Measurements from ENCODE around the gene MRPL52. TPM values are rescaled to one million over a fixed set of nuclear protein-coding genes. Genes with fewer than 3 reads are reported as not detected.

The MRPL52 gene
- total and polyA plus RNA-seq, 10 of the 15 experiments (the other 5 are each of a cell fraction or from before 2014, with no cell fraction given) = 51.7 to 541 (median 142) TPM

DNA sequence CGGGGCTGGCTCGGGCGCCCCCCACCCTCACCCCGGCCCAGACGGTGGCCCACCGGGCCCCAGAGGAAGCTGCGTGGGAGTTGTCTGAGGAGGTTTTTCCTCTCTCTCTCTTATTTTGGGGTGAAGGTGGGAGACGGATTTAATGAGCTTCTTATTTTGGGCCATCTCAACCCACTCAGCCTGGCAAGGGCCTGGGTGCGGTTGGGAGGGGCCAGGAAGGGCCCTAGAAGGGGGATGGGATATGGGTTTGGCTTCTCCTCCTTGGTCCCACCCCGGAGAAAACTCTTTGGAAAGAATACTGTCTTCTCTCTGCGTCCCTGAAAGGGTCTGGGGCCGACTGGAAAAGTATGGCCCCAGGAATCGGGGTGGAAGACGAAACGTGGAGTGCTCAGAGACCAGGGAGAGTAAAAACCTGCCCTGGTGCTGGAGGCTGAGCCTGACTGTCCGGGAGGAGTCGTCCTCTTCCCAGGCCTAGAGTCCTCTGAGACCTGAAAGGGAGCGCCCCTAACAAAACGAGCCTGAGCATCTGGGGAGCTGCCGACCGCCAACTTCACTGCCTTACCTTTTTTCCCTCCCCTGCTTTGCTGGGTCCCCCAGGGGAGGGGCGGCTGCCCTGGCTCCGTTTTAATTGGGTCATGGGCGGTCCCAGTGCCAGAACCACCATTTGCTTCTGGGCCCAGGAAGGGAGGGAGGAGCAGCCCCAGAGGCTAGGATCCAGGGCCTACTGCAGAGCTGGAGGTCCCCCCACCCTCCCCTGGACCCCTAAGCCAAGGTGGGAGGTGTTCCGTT lies 8.3 kb downstream of the MRPL52 start (continued):
- TF ChIP-seq, protein P1, sequence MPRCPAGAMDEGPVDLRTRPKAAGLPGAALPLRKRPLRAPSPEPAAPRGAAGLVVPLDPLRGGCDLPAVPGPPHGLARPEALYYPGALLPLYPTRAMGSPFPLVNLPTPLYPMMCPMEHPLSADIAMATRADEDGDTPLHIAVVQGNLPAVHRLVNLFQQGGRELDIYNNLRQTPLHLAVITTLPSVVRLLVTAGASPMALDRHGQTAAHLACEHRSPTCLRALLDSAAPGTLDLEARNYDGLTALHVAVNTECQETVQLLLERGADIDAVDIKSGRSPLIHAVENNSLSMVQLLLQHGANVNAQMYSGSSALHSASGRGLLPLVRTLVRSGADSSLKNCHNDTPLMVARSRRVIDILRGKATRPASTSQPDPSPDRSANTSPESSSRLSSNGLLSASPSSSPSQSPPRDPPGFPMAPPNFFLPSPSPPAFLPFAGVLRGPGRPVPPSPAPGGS (IDR thresholded peaks at IDR 0.05; ENCODE audit: borderline replicate concordance, insufficient read depth, low read depth, low read length, poor library complexity, severe bottlenecking) = no peak

DNA sequence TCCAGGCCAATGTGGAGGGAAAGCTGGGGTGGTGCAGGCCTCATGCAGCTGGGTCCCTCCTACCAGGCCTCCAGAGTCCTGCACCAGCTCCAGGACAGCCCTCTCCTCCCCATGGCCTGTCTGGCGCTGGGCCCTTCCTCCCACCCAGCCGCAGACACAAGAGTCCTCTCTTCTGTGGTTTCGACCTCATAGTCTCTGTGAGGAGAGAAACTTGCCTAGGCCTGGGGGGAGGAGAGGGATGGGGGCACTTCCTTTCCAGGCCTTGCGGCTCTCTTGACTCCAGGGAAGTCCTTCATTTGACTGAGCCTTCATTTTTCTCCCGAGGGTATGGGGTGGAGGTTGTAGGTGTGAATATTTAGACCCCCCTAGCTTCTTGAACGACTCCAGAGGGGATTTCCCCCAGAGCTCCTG lies 8.9 kb downstream of the MRPL52 start:
- DNase-seq (ENCODE audit: low read depth, low spot score) (no peak), FAIRE-seq (no peak), ATAC-seq (peak; percentile 74)
- 53% methylated on average over 6 of the region's 6 CpGs for WGBS (ENCODE audit: insufficient coverage, insufficient replicate concordance, low lambda C conversion rate, missing lambda C conversion rate)
- Histone ChIP-seq H3K36me3 (ENCODE audit: control insufficient read depth in 2 of 2, insufficient read depth in 2 of 2, low read length in 1 of 2) (peaks cover 0 to 9% of the 10 kb centered on the region in 2 experiments; a peak in 2 of 4 replicates), H3K4me3 (no peak overlapping the region), H3K79me2 (ENCODE audit: control insufficient read depth, insufficient read depth, low read length) (no peaks in the 10 kb centered on the region), H3K9me3 (replicated peaks; ENCODE audit: control insufficient read depth, insufficient read depth, low read length) (no peaks in the 10 kb centered on the region), H3K27me3 (replicated peaks in 1 of 2; ENCODE audit: control insufficient read depth in 2 of 2, insufficient read depth in 2 of 2, low read length in 1 of 2) (no peaks in the 10 kb centered on the region), H3K4me1 (ENCODE audit: control insufficient read depth, insufficient read depth, low read length) (peaks cover 21% of the 10 kb centered on the region), H4K20me1 (ENCODE audit: control insufficient read depth, insufficient read depth) (no peaks in the 10 kb centered on the region), H3K4me2 (ENCODE audit: control insufficient read depth, insufficient read depth) (peak overlapping the region; percentile 64), H2AFZ (ENCODE audit: control insufficient read depth, low read depth, low read length) (peak overlapping the region; percentile 25; the same call in 1 of the 2 replicates), H3K9ac (ENCODE audit: control insufficient read depth, insufficient read depth, low read length) (no peak overlapping the region), H3K27ac (ENCODE audit: control insufficient read depth, insufficient read depth) (no peak overlapping the region)
- BruUV-seq (replicated peaks) = no TSS peak
- RAD21 ChIA-PET (ENCODE audit: unreplicated experiment) = interaction anchor here (0.5 to 2.6 kb wide), 4 partner anchors 10 to 216 kb away, joined by 3 to 10 read pairs (median 4); no protein-coding TSS in a partner anchor
- POLR2A ChIA-PET = interaction anchor here (0.7 to 1.7 kb wide), 2 partner anchors 42 to 448 kb away, joined by 4 to 5 read pairs; no protein-coding TSS in a partner anchor
- CTCF ChIA-PET = interaction anchor here (0.7 to 3.7 kb wide), 5 partner anchors 8 to 65 kb away, joined by 3 to 25 read pairs (median 3); no protein-coding TSS in a partner anchor
- SMC1A ChIA-PET (ENCODE audit: uncharacterized antibody, unreplicated experiment) = interaction anchor here (0.9 to 2.4 kb wide), 6 partner anchors 8 to 269 kb away, joined by 3 to 8 read pairs (median 4); no protein-coding TSS in a partner anchor
- in situ Hi-C loops (cut with MboI) = no loop called here
- TF ChIP-seq JUND (IDR thresholded peaks at IDR 0.05; ENCODE audit: low read depth, low read length) (no peak), RUNX3 (IDR thresholded peaks at IDR 0.05; ENCODE audit: low read length) (peak; percentile 86), SUZ12 (IDR thresholded peaks at IDR 0.05; ENCODE audit: unreplicated experiment) (no peak), EED (IDR thresholded peaks at IDR 0.05; ENCODE audit: low read depth) (peak; percentile 77), SMAD1 (IDR thresholded peaks at IDR 0.05; ENCODE audit: low read depth, partially characterized antibody) (no peak), SPI1 (IDR thresholded peaks at IDR 0.05; ENCODE audit: borderline replicate concordance, insufficient read depth, low read depth, low read length) (peak; percentile 11; the same call in 1 of the 2 replicates), EGR1 (IDR thresholded peaks at IDR 0.05; ENCODE audit: borderline replicate concordance in 1 of 2, low read depth in 2 of 2, low read length in 2 of 2) (0 out of 3 replicates have a peak, but pooled peaks of 1 of the 2 experiments have one; percentile 10), CREB1 (IDR thresholded peaks at IDR 0.05; ENCODE audit: low read depth) (no peak), CHD2 (IDR thresholded peaks at IDR 0.05; ENCODE audit: borderline replicate concordance, low read depth, low read length) (no peak), SREBF2 (IDR thresholded peaks at IDR 0.05; ENCODE audit: low read length) (no peak), CBFB (IDR thresholded peaks at IDR 0.05; ENCODE audit: low read depth) (peak; percentile 50; the same call in 1 of the 2 replicates), CHD1 (IDR thresholded peaks at IDR 0.05; ENCODE audit: low read depth, low read length) (no peak), YY1 (IDR thresholded peaks at IDR 0.05; ENCODE audit: low read depth, low read length) (no peak), RFX5 (IDR thresholded peaks at IDR 0.05; ENCODE audit: low read depth, low read length) (no peak), IKZF2 (IDR thresholded peaks at IDR 0.05) (0 out of 4 replicates have a peak, but pooled peaks of 1 of the 2 experiments have one; percentile 18), KDM1A (IDR thresholded peaks at IDR 0.05; ENCODE audit: borderline replicate concordance) (no peak)
- intact Hi-C loops (cut with micrococcal nuclease; ENCODE audit: unreplicated experiment) = no loop called here
